Measurements from ENCODE around the gene NTNG2.

DNA sequence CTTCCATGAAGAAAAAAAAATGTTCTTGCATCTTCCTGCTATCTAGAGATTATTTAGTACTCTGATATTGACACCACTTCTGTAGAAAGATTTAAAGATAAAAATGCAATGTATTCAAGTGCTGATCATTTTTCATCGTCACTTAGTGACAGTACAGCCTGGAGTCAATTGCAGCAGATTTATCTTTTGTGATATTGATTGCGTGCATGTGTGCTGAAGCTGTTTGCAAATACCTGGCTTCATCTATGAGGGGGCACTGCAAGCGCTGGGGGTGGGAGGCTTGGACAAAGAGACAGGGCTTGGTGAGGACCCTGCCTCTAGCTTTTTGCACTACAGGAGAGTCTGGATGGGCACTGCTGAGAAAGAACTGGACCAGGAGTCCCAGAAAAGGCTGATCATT lies 44.2 kb upstream of the NTNG2 start:
- TF ChIP-seq, protein P1, sequence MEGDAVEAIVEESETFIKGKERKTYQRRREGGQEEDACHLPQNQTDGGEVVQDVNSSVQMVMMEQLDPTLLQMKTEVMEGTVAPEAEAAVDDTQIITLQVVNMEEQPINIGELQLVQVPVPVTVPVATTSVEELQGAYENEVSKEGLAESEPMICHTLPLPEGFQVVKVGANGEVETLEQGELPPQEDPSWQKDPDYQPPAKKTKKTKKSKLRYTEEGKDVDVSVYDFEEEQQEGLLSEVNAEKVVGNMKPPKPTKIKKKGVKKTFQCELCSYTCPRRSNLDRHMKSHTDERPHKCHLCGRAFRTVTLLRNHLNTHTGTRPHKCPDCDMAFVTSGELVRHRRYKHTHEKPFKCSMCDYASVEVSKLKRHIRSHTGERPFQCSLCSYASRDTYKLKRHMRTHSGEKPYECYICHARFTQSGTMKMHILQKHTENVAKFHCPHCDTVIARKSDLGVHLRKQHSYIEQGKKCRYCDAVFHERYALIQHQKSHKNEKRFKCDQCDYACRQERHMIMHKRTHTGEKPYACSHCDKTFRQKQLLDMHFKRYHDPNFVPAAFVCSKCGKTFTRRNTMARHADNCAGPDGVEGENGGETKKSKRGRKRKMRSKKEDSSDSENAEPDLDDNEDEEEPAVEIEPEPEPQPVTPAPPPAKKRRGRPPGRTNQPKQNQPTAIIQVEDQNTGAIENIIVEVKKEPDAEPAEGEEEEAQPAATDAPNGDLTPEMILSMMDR (conservative IDR thresholded peaks at IDR 0.05; ENCODE audit: low read depth, low read length), result no peak
- TF ChIP-seq EZH2 (IDR thresholded peaks at IDR 0.05; ENCODE audit: low read length, unreplicated experiment), result no peak
